IMR-90 (cell line): ENCODE measurements around the gene PDE8B.

Experiments
- BHLHE40 ChIP-seq: fragments of 150-350 bp; IDR thresholded peaks from 2 replicates; pipeline ENCODE4 v1.6.1; 2016; ENCODE audit warnings: mild to moderate bottlenecking, low read depth, low read length
- CEBPB ChIP-seq: IDR thresholded peaks from 2 replicates; pipeline ENCODE4 v1.6.1; 2012; ENCODE audit warnings: low read depth, low read length, improper control_type of control experiment
- CHD1 ChIP-seq: IDR thresholded peaks from 2 replicates; pipeline ENCODE4 v1.6.1; 2012; ENCODE audit warnings: low read depth, low read length, improper control_type of control experiment
- MXI1 ChIP-seq: IDR thresholded peaks from 2 replicates; pipeline ENCODE4 v1.6.1; 2012; ENCODE audit warnings: low read depth, mild to moderate bottlenecking, low read length, moderate library complexity, borderline replicate concordance
- NFE2L2 ChIP-seq: fragments of 150-350 bp; IDR thresholded peaks from 2 replicates; pipeline ENCODE4 v1.6.1; 2016; ENCODE audit warnings: low read depth, mild to moderate bottlenecking, low read length
- POLR2A ChIP-seq: IDR thresholded peaks from 2 replicates; pipeline ENCODE4 v1.6.1; 2012; ENCODE audit warnings: mild to moderate bottlenecking, low read depth, low read length
- RAD21 ChIP-seq: IDR thresholded peaks from 2 replicates; pipeline ENCODE4 v1.6.1; 2012; ENCODE audit warnings: low read length, improper control_type of control experiment
- RCOR1 ChIP-seq: IDR thresholded peaks from 2 replicates; pipeline ENCODE4 v1.6.1; 2012; ENCODE audit warnings: mild to moderate bottlenecking, low read length, improper control_type of control experiment; ENCODE audit not compliant: insufficient replicate concordance
- SMC3 ChIP-seq: fragments of 150-350 bp; IDR thresholded peaks from 2 replicates; pipeline ENCODE4 v1.6.1; 2016; ENCODE audit warnings: low read depth, mild to moderate bottlenecking, antibody characterized with exemption, low read length, moderate library complexity
- TF ChIP-seq, protein P1 (sequence below): conservative IDR thresholded peaks from 2 replicates; pipeline ENCODE4 v1.5.1; 2012; ENCODE audit warnings: mild to moderate bottlenecking, low read depth, low read length, improper control_type of control experiment
- TF ChIP-seq, protein P2 (sequence below): fragments of 150-350 bp; IDR thresholded peaks from 2 replicates; pipeline ENCODE4 v1.6.1; 2017; ENCODE audit warnings: mild to moderate bottlenecking, antibody characterized with exemption, low read length, low read depth
- TF ChIP-seq, protein P3 (sequence below): fragments of 150-350 bp; IDR thresholded peaks from 2 replicates; pipeline ENCODE4 v1.6.1; 2016; ENCODE audit warnings: low read depth, mild to moderate bottlenecking, low read length, moderate library complexity, borderline replicate concordance

DNA sequence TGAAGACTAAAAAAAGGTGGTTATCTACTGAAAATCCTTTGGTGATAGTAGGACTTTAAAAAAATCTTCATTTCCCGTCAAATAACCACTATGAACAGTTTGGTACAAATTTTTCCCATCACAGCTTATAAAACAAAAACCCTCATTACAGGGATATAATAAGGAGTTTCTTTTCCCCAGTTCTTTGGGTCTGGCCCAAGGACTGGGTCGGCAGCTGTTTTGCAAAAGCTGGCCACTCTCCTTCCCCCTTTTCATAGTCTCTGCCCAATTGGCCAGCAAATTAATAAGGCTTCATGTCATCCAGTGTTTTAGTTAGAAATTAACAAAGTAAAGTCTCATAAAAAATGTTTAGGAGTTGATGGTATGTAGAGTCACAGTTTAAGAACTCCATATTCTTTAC, 47.0 kb upstream of the PDE8B start:
- TF ChIP-seq RCOR1: no peak
- TF ChIP-seq, protein P1, sequence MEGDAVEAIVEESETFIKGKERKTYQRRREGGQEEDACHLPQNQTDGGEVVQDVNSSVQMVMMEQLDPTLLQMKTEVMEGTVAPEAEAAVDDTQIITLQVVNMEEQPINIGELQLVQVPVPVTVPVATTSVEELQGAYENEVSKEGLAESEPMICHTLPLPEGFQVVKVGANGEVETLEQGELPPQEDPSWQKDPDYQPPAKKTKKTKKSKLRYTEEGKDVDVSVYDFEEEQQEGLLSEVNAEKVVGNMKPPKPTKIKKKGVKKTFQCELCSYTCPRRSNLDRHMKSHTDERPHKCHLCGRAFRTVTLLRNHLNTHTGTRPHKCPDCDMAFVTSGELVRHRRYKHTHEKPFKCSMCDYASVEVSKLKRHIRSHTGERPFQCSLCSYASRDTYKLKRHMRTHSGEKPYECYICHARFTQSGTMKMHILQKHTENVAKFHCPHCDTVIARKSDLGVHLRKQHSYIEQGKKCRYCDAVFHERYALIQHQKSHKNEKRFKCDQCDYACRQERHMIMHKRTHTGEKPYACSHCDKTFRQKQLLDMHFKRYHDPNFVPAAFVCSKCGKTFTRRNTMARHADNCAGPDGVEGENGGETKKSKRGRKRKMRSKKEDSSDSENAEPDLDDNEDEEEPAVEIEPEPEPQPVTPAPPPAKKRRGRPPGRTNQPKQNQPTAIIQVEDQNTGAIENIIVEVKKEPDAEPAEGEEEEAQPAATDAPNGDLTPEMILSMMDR: no peak
- no peak for TF ChIP-seq POLR2A
- TF ChIP-seq, protein P2, sequence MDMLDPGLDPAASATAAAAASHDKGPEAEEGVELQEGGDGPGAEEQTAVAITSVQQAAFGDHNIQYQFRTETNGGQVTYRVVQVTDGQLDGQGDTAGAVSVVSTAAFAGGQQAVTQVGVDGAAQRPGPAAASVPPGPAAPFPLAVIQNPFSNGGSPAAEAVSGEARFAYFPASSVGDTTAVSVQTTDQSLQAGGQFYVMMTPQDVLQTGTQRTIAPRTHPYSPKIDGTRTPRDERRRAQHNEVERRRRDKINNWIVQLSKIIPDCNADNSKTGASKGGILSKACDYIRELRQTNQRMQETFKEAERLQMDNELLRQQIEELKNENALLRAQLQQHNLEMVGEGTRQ: no peak
- TF ChIP-seq, protein P3, sequence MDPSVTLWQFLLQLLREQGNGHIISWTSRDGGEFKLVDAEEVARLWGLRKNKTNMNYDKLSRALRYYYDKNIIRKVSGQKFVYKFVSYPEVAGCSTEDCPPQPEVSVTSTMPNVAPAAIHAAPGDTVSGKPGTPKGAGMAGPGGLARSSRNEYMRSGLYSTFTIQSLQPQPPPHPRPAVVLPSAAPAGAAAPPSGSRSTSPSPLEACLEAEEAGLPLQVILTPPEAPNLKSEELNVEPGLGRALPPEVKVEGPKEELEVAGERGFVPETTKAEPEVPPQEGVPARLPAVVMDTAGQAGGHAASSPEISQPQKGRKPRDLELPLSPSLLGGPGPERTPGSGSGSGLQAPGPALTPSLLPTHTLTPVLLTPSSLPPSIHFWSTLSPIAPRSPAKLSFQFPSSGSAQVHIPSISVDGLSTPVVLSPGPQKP: no peak
- no peak for TF ChIP-seq SMC3
- no peak for TF ChIP-seq MXI1
- no peak for TF ChIP-seq NFE2L2
- no peak for TF ChIP-seq BHLHE40
- no peak for TF ChIP-seq RAD21
- no peak for TF ChIP-seq CHD1
- no peak for TF ChIP-seq CEBPB
